C4-2B (cell line): Measurements from ENCODE around the gene POGLUT2.

ENCODE experiments used
- ZFX ChIP-seq: fragments of 450-650 bp; IDR thresholded peaks from 2 replicates; pipeline ENCODE4 v1.6.1; 2017
- TF ChIP-seq, protein P1 (sequence below): fragments of 450-650 bp; conservative IDR thresholded peaks from 2 replicates; pipeline ENCODE4 v1.5.1; 2017; ENCODE audit warnings: mild to moderate bottlenecking

DNA sequence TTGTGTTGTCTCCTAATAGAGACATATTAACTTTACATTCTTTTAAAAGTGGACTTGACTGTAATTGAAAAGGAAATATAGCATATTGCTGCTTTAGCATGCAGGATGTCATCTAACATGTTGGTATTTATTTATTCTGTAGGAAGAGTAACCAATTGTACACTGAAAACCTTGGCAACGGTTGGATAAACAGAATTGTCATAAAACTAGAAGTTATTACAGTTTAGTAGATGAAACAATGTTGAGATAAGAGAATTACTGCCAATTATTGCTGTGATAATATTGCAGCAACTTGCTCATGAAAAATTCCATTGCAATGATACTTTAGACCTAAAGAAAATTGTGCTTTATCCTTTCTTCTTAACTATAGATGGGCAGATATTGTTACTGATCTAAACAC is 39.5 kb upstream of the POGLUT2 start:
- TF ChIP-seq, protein P1, sequence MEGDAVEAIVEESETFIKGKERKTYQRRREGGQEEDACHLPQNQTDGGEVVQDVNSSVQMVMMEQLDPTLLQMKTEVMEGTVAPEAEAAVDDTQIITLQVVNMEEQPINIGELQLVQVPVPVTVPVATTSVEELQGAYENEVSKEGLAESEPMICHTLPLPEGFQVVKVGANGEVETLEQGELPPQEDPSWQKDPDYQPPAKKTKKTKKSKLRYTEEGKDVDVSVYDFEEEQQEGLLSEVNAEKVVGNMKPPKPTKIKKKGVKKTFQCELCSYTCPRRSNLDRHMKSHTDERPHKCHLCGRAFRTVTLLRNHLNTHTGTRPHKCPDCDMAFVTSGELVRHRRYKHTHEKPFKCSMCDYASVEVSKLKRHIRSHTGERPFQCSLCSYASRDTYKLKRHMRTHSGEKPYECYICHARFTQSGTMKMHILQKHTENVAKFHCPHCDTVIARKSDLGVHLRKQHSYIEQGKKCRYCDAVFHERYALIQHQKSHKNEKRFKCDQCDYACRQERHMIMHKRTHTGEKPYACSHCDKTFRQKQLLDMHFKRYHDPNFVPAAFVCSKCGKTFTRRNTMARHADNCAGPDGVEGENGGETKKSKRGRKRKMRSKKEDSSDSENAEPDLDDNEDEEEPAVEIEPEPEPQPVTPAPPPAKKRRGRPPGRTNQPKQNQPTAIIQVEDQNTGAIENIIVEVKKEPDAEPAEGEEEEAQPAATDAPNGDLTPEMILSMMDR: no peak
- no peak for TF ChIP-seq ZFX
